ENCODE results near the gene SUV39H1. TPM values are rescaled to one million over a fixed set of nuclear protein-coding genes. Genes with fewer than 3 reads are reported as not detected.

SUV39H1 gene
- total RNA-seq, 2 experiments from 2014 or later: 26.8 to 28.4 TPM

- Mint-ChIP-seq H3K27ac (no peak overlapping the region), H3K36me3 (ENCODE audit: low read depth) (peaks cover 34% of the 10 kb centered on the region), H3K27me3 (no peaks in the 10 kb centered on the region), H3K9me3 (no peaks in the 10 kb centered on the region), H3K4me1 (ENCODE audit: low read depth) (peaks cover 15% of the 10 kb centered on the region), H3K4me3 (no peak overlapping the region)
- no peak for TF ChIP-seq CTCF (IDR thresholded peaks at IDR 0.05)
- POLR2A ChIA-PET: no interaction called here
- CTCF ChIA-PET: no interaction called here
- DNase-seq (no peak), ATAC-seq (no peak)
- intact Hi-C loops (cut with micrococcal nuclease): no loop called here
These were observed 9.3 kb downstream of the SUV39H1 start for GRCh38 chrX:48705871-48706270.

GRCh38 chrX:48709522-48710112, 13.1 kb downstream of the SUV39H1 start:
- POLR2A ChIA-PET: interaction anchor here (1.1 to 1.6 kb wide), 3 partner anchors 10 to 17 kb away, joined by 4 to 5 read pairs (median 5); partner anchors contain the start of gene SUV39H1
- no peak overlapping the region for H3K27ac Mint-ChIP-seq
- TF ChIP-seq CTCF (IDR thresholded peaks at IDR 0.05): no peak
- peaks cover 29% of the 10 kb centered on the region for H3K36me3 Mint-ChIP-seq (ENCODE audit: low read depth)
- H3K4me1 Mint-ChIP-seq (ENCODE audit: low read depth): peaks cover 46% of the 10 kb centered on the region
- CTCF ChIA-PET: no interaction called here
- no peak overlapping the region for H3K4me3 Mint-ChIP-seq
- DNase-seq (no peak), ATAC-seq (no peak)
- no peaks in the 10 kb centered on the region for H3K27me3 Mint-ChIP-seq
- intact Hi-C loops (cut with micrococcal nuclease): no loop called here
- H3K9me3 Mint-ChIP-seq: no peaks in the 10 kb centered on the region

- no peaks in the 10 kb centered on the region for H3K27me3 Mint-ChIP-seq
- no peak for TF ChIP-seq CTCF (IDR thresholded peaks at IDR 0.05)
- peaks cover 62% of the 10 kb centered on the region for H3K4me1 Mint-ChIP-seq (ENCODE audit: low read depth)
- H3K9me3 Mint-ChIP-seq: no peaks in the 10 kb centered on the region
- no peak for DNase-seq
- POLR2A ChIA-PET: interaction anchor here (0.6 to 1.1 kb wide), 3 partner anchors 16 to 1086 kb away, joined by 3 to 4 read pairs (median 3); partner anchors contain the start of gene HDAC6
- CTCF ChIA-PET: interaction anchor here (2.0 kb wide), 1 partner anchor 63 kb away, joined by 5 read pairs; no protein-coding TSS in a partner anchor
- peaks cover 27% of the 10 kb centered on the region for H3K36me3 Mint-ChIP-seq (ENCODE audit: low read depth)
- ATAC-seq: no peak
- intact Hi-C loops (cut with micrococcal nuclease): no loop called here
- H3K27ac Mint-ChIP-seq: peak overlapping the region; percentile 93
- no peak overlapping the region for H3K4me3 Mint-ChIP-seq
These were observed 14.8 kb downstream of the SUV39H1 start for GRCh38 chrX:48711162-48711928.

GRCh38 chrX:48711929-48712505, 15.5 kb downstream of the SUV39H1 start:
- intact Hi-C loops (cut with micrococcal nuclease): no loop called here
- TF ChIP-seq CTCF (IDR thresholded peaks at IDR 0.05): no peak
- H3K36me3 Mint-ChIP-seq (ENCODE audit: low read depth): peaks cover 22% of the 10 kb centered on the region
- CTCF ChIA-PET: interaction anchor here (2.0 kb wide), 1 partner anchor 64 kb away, joined by 5 read pairs; no protein-coding TSS in a partner anchor
- peaks cover 67% of the 10 kb centered on the region for H3K4me1 Mint-ChIP-seq (ENCODE audit: low read depth)
- H3K27me3 Mint-ChIP-seq: no peaks in the 10 kb centered on the region
- H3K27ac Mint-ChIP-seq: peak overlapping the region; percentile 93
- no peaks in the 10 kb centered on the region for H3K9me3 Mint-ChIP-seq
- ATAC-seq: no peak
- no peak for DNase-seq
- POLR2A ChIA-PET: interaction anchor here (0.6 to 1.1 kb wide), 3 partner anchors 16 to 1086 kb away, joined by 3 to 4 read pairs (median 3); partner anchors contain the start of gene HDAC6
- H3K4me3 Mint-ChIP-seq: peak overlapping the region; percentile 50

Data from activated CD8-positive, alpha-beta T cell treated with anti-CD3 and anti-CD28 coated beads for 36 hours (primary cell).